IPS-18c (cell line): ENCODE data around the gene CDC73.
"Not testable (repeated sequence)": the region's sequence is repeated elsewhere in the genome, so short reads cannot be mapped to it uniquely, and the experiment has no call there.

ENCODE experiments used
- H3K4me3 ChIP-seq: 2 replicates; pipeline ENCODE4 v1.7.0; 2013; ENCODE audit warnings: low read depth, mild to moderate bottlenecking, low read length, moderate library complexity; ENCODE audit not compliant: insufficient read depth
- H3K9me3 ChIP-seq: one replicate; pipeline ENCODE4 v1.6.1; 2013; ENCODE audit warnings: mild to moderate bottlenecking, low read length, moderate library complexity; ENCODE audit not compliant: control insufficient read depth, insufficient read depth

Gene CDC73

GRCh38 chr1:193143285-193143684 is 21.5 kb downstream of the CDC73 start:
- Histone ChIP-seq H3K9me3 (no peaks in the 10 kb centered on the region), H3K4me3 (no peak overlapping the region)

GRCh38 chr1:193144361-193144938 is 22.6 kb downstream of the CDC73 start:
- Histone ChIP-seq H3K4me3 (no peak overlapping the region), H3K9me3 (no peaks in the 10 kb centered on the region)

GRCh38 chr1:193144999-193145398 is 23.2 kb downstream of the CDC73 start:
- Histone ChIP-seq H3K9me3 (no peaks in the 10 kb centered on the region), H3K4me3 (no peak overlapping the region)

GRCh38 chr1:193156117-193156821 is 34.4 kb downstream of the CDC73 start:
- no peak overlapping the region for H3K4me3 ChIP-seq
- no peaks in the 10 kb centered on the region for H3K9me3 ChIP-seq

- H3K9me3 ChIP-seq = no peaks in the 10 kb centered on the region
- H3K4me3 ChIP-seq = no peak overlapping the region
These were observed 35.0 kb downstream of the CDC73 start for GRCh38 chr1:193156822-193157142.

GRCh38 chr1:193157360-193157759 is 35.5 kb downstream of the CDC73 start:
- H3K4me3 ChIP-seq = no peak overlapping the region

GRCh38 chr1:193176113-193176512 is 54.3 kb downstream of the CDC73 start:
- no peak overlapping the region for H3K4me3 ChIP-seq
- no peaks in the 10 kb centered on the region for H3K9me3 ChIP-seq

More at GRCh38 chr1:193157360-193157759, 35.5 kb downstream of the CDC73 start:
- H3K9me3 ChIP-seq = no peaks in the 10 kb centered on the region

- Histone ChIP-seq H3K9me3 (no peaks in the 10 kb centered on the region), H3K4me3 (no peak overlapping the region)
These were observed 55.0 kb downstream of the CDC73 start for GRCh38 chr1:193176788-193177187.

GRCh38 chr1:193179094-193179493 is 57.3 kb downstream of the CDC73 start:
- Histone ChIP-seq H3K9me3 (no peaks in the 10 kb centered on the region), H3K4me3 (no peak overlapping the region)

- Histone ChIP-seq H3K4me3 (no peak overlapping the region), H3K9me3 (no peaks in the 10 kb centered on the region)
These were observed 59.7 kb downstream of the CDC73 start for GRCh38 chr1:193181536-193181935.

- H3K9me3 ChIP-seq = no peaks in the 10 kb centered on the region
- no peak overlapping the region for H3K4me3 ChIP-seq
These were observed 60.2 kb downstream of the CDC73 start for GRCh38 chr1:193181985-193182384.

- H3K4me3 ChIP-seq = no peak overlapping the region
These were observed 61.3 kb downstream of the CDC73 start for GRCh38 chr1:193183019-193183627.

GRCh38 chr1:193184776-193185175 is 62.9 kb downstream of the CDC73 start:
- no peak overlapping the region for H3K4me3 ChIP-seq
- no peaks in the 10 kb centered on the region for H3K9me3 ChIP-seq

More at GRCh38 chr1:193183019-193183627, 61.3 kb downstream of the CDC73 start:
- no peaks in the 10 kb centered on the region for H3K9me3 ChIP-seq

- H3K9me3 ChIP-seq = no peaks in the 10 kb centered on the region
- H3K4me3 ChIP-seq = no peak overlapping the region
These were observed 63.4 kb downstream of the CDC73 start for GRCh38 chr1:193185211-193185610.

- Histone ChIP-seq H3K9me3 (no peaks in the 10 kb centered on the region), H3K4me3 (no peak within 1 kb of the TSS)
These were observed 64.3 kb downstream of the CDC73 start, which contains the start of gene B3GALT2 for GRCh38 chr1:193185901-193186731. B3GALT2 (minus strand) TSS chr1:193186613; CDS start chr1:193181562, 5,051 bp downstream.

GRCh38 chr1:193187114-193187513 is 65.3 kb downstream of the CDC73 start:
- Histone ChIP-seq H3K4me3 (no peak overlapping the region), H3K9me3 (no peaks in the 10 kb centered on the region)

- not testable (repeated sequence) for H3K9me3 ChIP-seq, H3K4me3 ChIP-seq
These were observed 67.1 kb downstream of the CDC73 start for GRCh38 chr1:193188915-193189314.
